IMR-90 (cell line): ENCODE measurements around the gene DMD. TPM values are rescaled to one million over a fixed set of nuclear protein-coding genes. Genes with fewer than 3 reads are reported as not detected.

Experiments used
- ATAC-seq: fragments of 200-7000 bp; cut with Tn5 transposase; 2 replicates; pipeline ENCODE4 v1.9.1; 2020; ENCODE audit warnings: low read depth, mild to moderate bottlenecking, moderate library complexity
- BruUV-seq: library from RNA; stranded (reverse); fragments of 400-500 nt; replicated peaks from 2 replicates; lab custom pipeline; 2021; lab: Mats Ljungman, UMichigan
- CTCF ChIA-PET: fragments of 300-600 bp; formaldehyde crosslinking; extraction: SDS; loops from one replicate; lab custom pipeline; 2021; ENCODE audit warnings: antibody characterized with exemption; lab: Yijun Ruan, JAX
- POLR2A ChIA-PET: fragments of 300-600 bp; sonication (Branson Sonifier 250); formaldehyde crosslinking; loops from one replicate; lab custom pipeline; 2022; ENCODE audit warnings: antibody characterized with exemption; ENCODE audit not compliant: unreplicated experiment; lab: Charles Lee
- DNase-seq: peaks from one replicate; pipeline ENCODE4 v3.0.0; 2013
- H2AFZ ChIP-seq: replicated peaks from 2 replicates; pipeline ENCODE3; 2013; ENCODE audit warnings: low read length, mild to moderate bottlenecking; ENCODE audit not compliant: poor library complexity
- H2AK5ac ChIP-seq: 2 replicates; pipeline ENCODE4 v1.6.1; 2013; ENCODE audit warnings: low read depth, low read length, inconsistent platforms
- H2AK9ac ChIP-seq: replicated peaks from 2 replicates; pipeline ENCODE3; 2013; ENCODE audit warnings: mild to moderate bottlenecking, low read depth, low read length, moderate library complexity; ENCODE audit not compliant: poor library complexity
- H2BK120ac ChIP-seq: 2 replicates; pipeline ENCODE4 v1.6.1; 2013; ENCODE audit warnings: low read depth, low read length, inconsistent platforms
- H2BK15ac ChIP-seq: 3 replicates; pipeline ENCODE4 v1.6.1; 2013; ENCODE audit warnings: low read depth, low read length, inconsistent platforms
- H2BK20ac ChIP-seq: 2 replicates; pipeline ENCODE4 v1.6.1; 2013; ENCODE audit warnings: low read depth, mild to moderate bottlenecking, inconsistent platforms, low read length, moderate library complexity
- H2BK5ac ChIP-seq: 2 replicates; pipeline ENCODE4 v1.6.1; 2013; ENCODE audit warnings: mild to moderate bottlenecking, low read depth, low read length, inconsistent platforms; ENCODE audit not compliant: poor library complexity, severe bottlenecking
- H3K14ac ChIP-seq: replicated peaks from 2 replicates; pipeline ENCODE4 v1.6.1; 2013; ENCODE audit warnings: low read depth, low read length, inconsistent platforms
- H3K18ac ChIP-seq: 2 replicates; pipeline ENCODE4 v1.6.1; 2013; ENCODE audit warnings: low read depth, low read length, control low read depth
- H3K23ac ChIP-seq: 2 replicates; pipeline ENCODE4 v1.6.1; 2013; ENCODE audit warnings: low read depth, low read length, inconsistent platforms
- H3K27ac ChIP-seq: 2 replicates; pipeline ENCODE4 v1.5.1; 2013; ENCODE audit warnings: mild to moderate bottlenecking, control low read depth, low read length; ENCODE audit not compliant: insufficient read depth
- H3K27me3 ChIP-seq: 2 replicates; pipeline ENCODE4 v1.6.1; 2013; ENCODE audit warnings: low read length; ENCODE audit not compliant: control insufficient read depth, insufficient read depth
- H3K36me3 ChIP-seq: 2 replicates; pipeline ENCODE4 v1.6.1; 2013; ENCODE audit warnings: low read length, mixed read lengths; ENCODE audit not compliant: control insufficient read depth, insufficient read depth
- H3K4ac ChIP-seq: 2 replicates; pipeline ENCODE4 v1.6.1; 2013; ENCODE audit warnings: low read depth, low read length, inconsistent platforms
- H3K4me1 ChIP-seq: 2 replicates; pipeline ENCODE4 v1.6.1; 2013; ENCODE audit warnings: low read length, mixed read lengths; ENCODE audit not compliant: control insufficient read depth, insufficient read depth
- H3K4me2 ChIP-seq: 2 replicates; pipeline ENCODE4 v1.6.1; 2013; ENCODE audit warnings: low read depth, mild to moderate bottlenecking, control low read depth, low read length, moderate library complexity
- H3K4me3 ChIP-seq: 2 replicates; pipeline ENCODE4 v1.5.1; 2013; ENCODE audit warnings: low read depth, mild to moderate bottlenecking, control low read depth, low read length, moderate library complexity; ENCODE audit not compliant: insufficient read depth
- H3K56ac ChIP-seq: 2 replicates; pipeline ENCODE4 v1.6.1; 2013; ENCODE audit warnings: low read length, inconsistent platforms; ENCODE audit not compliant: insufficient read depth; ENCODE audit errors: extremely low read depth
- H3K79me1 ChIP-seq, 2 experiments: 2 replicates each; pipeline ENCODE4 v1.6.1; 2013; ENCODE audit warnings: low read length in 2 of 2, inconsistent platforms in 1 of 2, low read depth in 1 of 2
- H3K9ac ChIP-seq: 2 replicates; pipeline ENCODE4 v1.6.1; 2013; ENCODE audit warnings: low read depth, low read length, control low read depth
- H3K9me1 ChIP-seq: 2 replicates; pipeline ENCODE4 v1.6.1; 2013; ENCODE audit warnings: low read length, inconsistent platforms; ENCODE audit not compliant: insufficient read depth
- H3K9me3 ChIP-seq: 2 replicates; pipeline ENCODE4 v1.6.1; 2013; ENCODE audit warnings: low read length; ENCODE audit not compliant: control insufficient read depth, insufficient read depth
- H4K20me1 ChIP-seq: 2 replicates; pipeline ENCODE4 v1.6.1; 2013; ENCODE audit warnings: low read length, inconsistent platforms; ENCODE audit not compliant: insufficient read depth
- H4K5ac ChIP-seq: 2 replicates; pipeline ENCODE4 v1.6.1; 2013; ENCODE audit warnings: mild to moderate bottlenecking, low read depth, low read length, control low read depth
- H4K8ac ChIP-seq, 2 experiments: 2 replicates each; pipeline ENCODE4 v1.6.1; 2013; ENCODE audit warnings: low read depth in 2 of 2, low read length in 2 of 2, control low read depth in 1 of 2, inconsistent platforms in 1 of 2
- H4K91ac ChIP-seq: 2 replicates; pipeline ENCODE4 v1.6.1; 2013; ENCODE audit warnings: low read depth, low read length, inconsistent platforms; ENCODE audit not compliant: insufficient read depth
- BHLHE40 ChIP-seq: fragments of 150-350 bp; IDR thresholded peaks from 2 replicates; pipeline ENCODE4 v1.6.1; 2016; ENCODE audit warnings: mild to moderate bottlenecking, low read depth, low read length
- CEBPB ChIP-seq: IDR thresholded peaks from 2 replicates; pipeline ENCODE4 v1.6.1; 2012; ENCODE audit warnings: low read depth, low read length, improper control_type of control experiment
- CHD1 ChIP-seq: IDR thresholded peaks from 2 replicates; pipeline ENCODE4 v1.6.1; 2012; ENCODE audit warnings: low read depth, low read length, improper control_type of control experiment
- FOS ChIP-seq: fragments of 150-350 bp; IDR thresholded peaks from 2 replicates; pipeline ENCODE4 v1.6.1; 2016; ENCODE audit warnings: low read depth, low read length
- MAFK ChIP-seq: IDR thresholded peaks from 2 replicates; pipeline ENCODE4 v1.6.1; 2012; ENCODE audit warnings: low read depth, low read length, improper control_type of control experiment
- MAZ ChIP-seq: IDR thresholded peaks from 2 replicates; pipeline ENCODE4 v1.6.1; 2012; ENCODE audit warnings: low read depth, mild to moderate bottlenecking, low read length, improper control_type of control experiment, moderate library complexity, borderline replicate concordance
- MXI1 ChIP-seq: IDR thresholded peaks from 2 replicates; pipeline ENCODE4 v1.6.1; 2012; ENCODE audit warnings: low read depth, mild to moderate bottlenecking, low read length, moderate library complexity, borderline replicate concordance
- NFE2L2 ChIP-seq: fragments of 150-350 bp; IDR thresholded peaks from 2 replicates; pipeline ENCODE4 v1.6.1; 2016; ENCODE audit warnings: low read depth, mild to moderate bottlenecking, low read length
- POLR2A ChIP-seq: IDR thresholded peaks from 2 replicates; pipeline ENCODE4 v1.6.1; 2012; ENCODE audit warnings: mild to moderate bottlenecking, low read depth, low read length
- RAD21 ChIP-seq: IDR thresholded peaks from 2 replicates; pipeline ENCODE4 v1.6.1; 2012; ENCODE audit warnings: low read length, improper control_type of control experiment
- RCOR1 ChIP-seq: IDR thresholded peaks from 2 replicates; pipeline ENCODE4 v1.6.1; 2012; ENCODE audit warnings: mild to moderate bottlenecking, low read length, improper control_type of control experiment; ENCODE audit not compliant: insufficient replicate concordance
- RFX5 ChIP-seq: IDR thresholded peaks from 2 replicates; pipeline ENCODE4 v1.8.0; 2012; ENCODE audit warnings: low read depth, mild to moderate bottlenecking, low read length, moderate library complexity
- SMC3 ChIP-seq: fragments of 150-350 bp; IDR thresholded peaks from 2 replicates; pipeline ENCODE4 v1.6.1; 2016; ENCODE audit warnings: low read depth, mild to moderate bottlenecking, antibody characterized with exemption, low read length, moderate library complexity
- WGBS, 2 experiments: methylation state at CpG; one replicate each; pipeline versions ENCODE4 v1.1.5 to v1.1.7; 2013; ENCODE audit warnings: missing lambda C conversion rate in 2 of 2; ENCODE audit not compliant: insufficient read length in 1 of 2; ENCODE audit errors: extremely low coverage in 2 of 2; 5-methylcytosine and 5-hydroxymethylcytosine counted together
- dilution Hi-C: fragments of 300-500 bp; cut with HindIII; formaldehyde crosslinking; loops from one replicate; pipeline ENCODE4 v1.14.3; 2018; ENCODE audit warnings: low sequenced_read_pairs; ENCODE audit not compliant: unreplicated experiment
- in situ Hi-C: fragments of 300-500 bp; cut with MboI; formaldehyde crosslinking; loops from 3 replicates; pipeline ENCODE4 v1.14.3; 2019; ENCODE audit warnings: low sequenced_read_pairs, inconsistent platforms, mixed read lengths
- intact Hi-C: fragments of 100-400 bp; cut with micrococcal nuclease; formaldehyde crosslinking; loops from 2 replicates; pipeline ENCODE4 v1.10.0; 2022
- polyA plus RNA-seq, 3 experiments: library from polyadenylated mRNA; depleted of rRNA; stranded (reverse); fragments of >200 nt; gene quantifications; 2 replicates each; pipeline ENCODE4 v1.2.3, GENCODE V29; 2012; ENCODE audit warnings: low replicate concordance in 1 of 3
- total RNA-seq: library from RNA; depleted of rRNA; stranded (reverse); fragments of >200 nt; gene quantifications from 2 replicates; pipeline ENCODE4 v1.2.3, GENCODE V29; 2012
- TF ChIP-seq, protein P1 (sequence below): fragments of 150-350 bp; IDR thresholded peaks from 2 replicates; pipeline ENCODE4 v1.6.1; 2016; ENCODE audit warnings: low read depth, mild to moderate bottlenecking, low read length, moderate library complexity, borderline replicate concordance
- TF ChIP-seq, protein P2 (sequence below): conservative IDR thresholded peaks from 2 replicates; pipeline ENCODE4 v1.5.1; 2012; ENCODE audit warnings: mild to moderate bottlenecking, low read depth, low read length, improper control_type of control experiment
- TF ChIP-seq, protein P3 (sequence below): fragments of 150-350 bp; IDR thresholded peaks from 2 replicates; pipeline ENCODE4 v1.6.1; 2017; ENCODE audit warnings: mild to moderate bottlenecking, antibody characterized with exemption, low read length, low read depth

Gene DMD
- total and polyA plus RNA-seq, 2 of the 4 experiments (the other 2 are of a cell fraction), result 6.6 to 11.8 TPM

DNA sequence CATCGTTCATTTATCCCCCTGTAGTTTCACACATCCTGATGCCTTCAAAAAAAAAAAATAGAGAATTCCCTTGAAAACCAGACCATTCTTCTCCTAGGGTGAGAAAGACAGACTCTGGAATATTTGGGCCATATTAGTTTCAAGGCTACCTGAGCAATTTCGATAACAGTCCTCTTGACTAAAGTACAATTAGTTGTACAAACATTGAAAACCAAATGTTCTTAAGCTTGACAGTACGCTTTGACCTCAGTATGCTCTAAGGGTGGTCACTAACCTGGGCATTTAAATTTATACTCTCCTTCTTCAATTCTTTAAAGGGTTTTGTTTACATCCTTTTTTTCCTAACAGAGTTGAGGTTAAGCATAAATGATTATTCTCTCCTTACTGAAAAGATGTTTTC is 1774.9 kb downstream of the DMD start:
- no peaks in the 10 kb centered on the region for H3K27me3 ChIP-seq
- no peak overlapping the region for H2BK20ac ChIP-seq
- no peaks in the 10 kb centered on the region for H3K79me1 ChIP-seq
- no peaks in the 10 kb centered on the region for H3K9me1 ChIP-seq
- no peak overlapping the region for H2AK5ac ChIP-seq
- no peak overlapping the region for H3K18ac ChIP-seq
- dilution Hi-C loops (no loop called here), in situ Hi-C loops (no loop called here), intact Hi-C loops (no loop called here)
- no TSS peak for BruUV-seq
- H3K4me1 ChIP-seq, result no peaks in the 10 kb centered on the region
- H2BK15ac ChIP-seq, result no peak overlapping the region
- H3K56ac ChIP-seq, result no peak overlapping the region
- POLR2A ChIA-PET, result no interaction called here
- H3K4me2 ChIP-seq, result no peak overlapping the region
- no peak overlapping the region for H3K4ac ChIP-seq
- no peak overlapping the region for H3K4me3 ChIP-seq
- no peaks in the 10 kb centered on the region for H4K20me1 ChIP-seq
- no peak overlapping the region for H4K8ac ChIP-seq
- no peak overlapping the region for H3K23ac ChIP-seq
- H3K14ac ChIP-seq, result no peak overlapping the region
- H2AFZ ChIP-seq, result no peak overlapping the region
- H2AK9ac ChIP-seq, result no peak overlapping the region
- no peak overlapping the region for H3K9ac ChIP-seq
- no peaks in the 10 kb centered on the region for H3K9me3 ChIP-seq
- H2BK120ac ChIP-seq, result no peak overlapping the region
- CTCF ChIA-PET, result interaction anchor here (0.7 kb wide), 1 partner anchor 179 kb away, joined by 5 read pairs; no protein-coding TSS in a partner anchor
- H3K36me3 ChIP-seq, result no peaks in the 10 kb centered on the region
- no peak overlapping the region for H2BK5ac ChIP-seq
- TF ChIP-seq FOS, result no peak
- no peak for TF ChIP-seq MAZ
- TF ChIP-seq SMC3, result no peak
- TF ChIP-seq BHLHE40, result no peak
- no peak for TF ChIP-seq CHD1
- no peak for TF ChIP-seq MXI1
- no peak for TF ChIP-seq NFE2L2
- TF ChIP-seq RFX5, result no peak
- TF ChIP-seq, protein P1, sequence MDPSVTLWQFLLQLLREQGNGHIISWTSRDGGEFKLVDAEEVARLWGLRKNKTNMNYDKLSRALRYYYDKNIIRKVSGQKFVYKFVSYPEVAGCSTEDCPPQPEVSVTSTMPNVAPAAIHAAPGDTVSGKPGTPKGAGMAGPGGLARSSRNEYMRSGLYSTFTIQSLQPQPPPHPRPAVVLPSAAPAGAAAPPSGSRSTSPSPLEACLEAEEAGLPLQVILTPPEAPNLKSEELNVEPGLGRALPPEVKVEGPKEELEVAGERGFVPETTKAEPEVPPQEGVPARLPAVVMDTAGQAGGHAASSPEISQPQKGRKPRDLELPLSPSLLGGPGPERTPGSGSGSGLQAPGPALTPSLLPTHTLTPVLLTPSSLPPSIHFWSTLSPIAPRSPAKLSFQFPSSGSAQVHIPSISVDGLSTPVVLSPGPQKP, result no peak
- TF ChIP-seq RCOR1, result no peak
- TF ChIP-seq, protein P2, sequence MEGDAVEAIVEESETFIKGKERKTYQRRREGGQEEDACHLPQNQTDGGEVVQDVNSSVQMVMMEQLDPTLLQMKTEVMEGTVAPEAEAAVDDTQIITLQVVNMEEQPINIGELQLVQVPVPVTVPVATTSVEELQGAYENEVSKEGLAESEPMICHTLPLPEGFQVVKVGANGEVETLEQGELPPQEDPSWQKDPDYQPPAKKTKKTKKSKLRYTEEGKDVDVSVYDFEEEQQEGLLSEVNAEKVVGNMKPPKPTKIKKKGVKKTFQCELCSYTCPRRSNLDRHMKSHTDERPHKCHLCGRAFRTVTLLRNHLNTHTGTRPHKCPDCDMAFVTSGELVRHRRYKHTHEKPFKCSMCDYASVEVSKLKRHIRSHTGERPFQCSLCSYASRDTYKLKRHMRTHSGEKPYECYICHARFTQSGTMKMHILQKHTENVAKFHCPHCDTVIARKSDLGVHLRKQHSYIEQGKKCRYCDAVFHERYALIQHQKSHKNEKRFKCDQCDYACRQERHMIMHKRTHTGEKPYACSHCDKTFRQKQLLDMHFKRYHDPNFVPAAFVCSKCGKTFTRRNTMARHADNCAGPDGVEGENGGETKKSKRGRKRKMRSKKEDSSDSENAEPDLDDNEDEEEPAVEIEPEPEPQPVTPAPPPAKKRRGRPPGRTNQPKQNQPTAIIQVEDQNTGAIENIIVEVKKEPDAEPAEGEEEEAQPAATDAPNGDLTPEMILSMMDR, result no peak
- TF ChIP-seq CEBPB, result no peak
- TF ChIP-seq, protein P3, sequence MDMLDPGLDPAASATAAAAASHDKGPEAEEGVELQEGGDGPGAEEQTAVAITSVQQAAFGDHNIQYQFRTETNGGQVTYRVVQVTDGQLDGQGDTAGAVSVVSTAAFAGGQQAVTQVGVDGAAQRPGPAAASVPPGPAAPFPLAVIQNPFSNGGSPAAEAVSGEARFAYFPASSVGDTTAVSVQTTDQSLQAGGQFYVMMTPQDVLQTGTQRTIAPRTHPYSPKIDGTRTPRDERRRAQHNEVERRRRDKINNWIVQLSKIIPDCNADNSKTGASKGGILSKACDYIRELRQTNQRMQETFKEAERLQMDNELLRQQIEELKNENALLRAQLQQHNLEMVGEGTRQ, result no peak
- TF ChIP-seq POLR2A, result no peak
- TF ChIP-seq RAD21, result no peak
- no peak for TF ChIP-seq MAFK
- H4K5ac ChIP-seq, result no peak overlapping the region
- WGBS, 2 experiments, result 100% methylated on average over 1 of the region's 3 CpGs; no CpG with 5 or more reads in 1 of the 2 experiments
- DNase-seq (no peak), ATAC-seq (no peak)
- no peak overlapping the region for H4K91ac ChIP-seq
- no peak overlapping the region for H3K27ac ChIP-seq
